ENCODE data around the gene STX11. TPM values are rescaled to one million over a fixed set of nuclear protein-coding genes. Genes with fewer than 3 reads are reported as not detected.
"Not testable (repeated sequence)": the region's sequence is repeated elsewhere in the genome, so short reads cannot be mapped to it uniquely, and the experiment has no call there.

The STX11 gene
- total RNA-seq, 1 donor from 2014 or later: 26.4 TPM

DNA sequence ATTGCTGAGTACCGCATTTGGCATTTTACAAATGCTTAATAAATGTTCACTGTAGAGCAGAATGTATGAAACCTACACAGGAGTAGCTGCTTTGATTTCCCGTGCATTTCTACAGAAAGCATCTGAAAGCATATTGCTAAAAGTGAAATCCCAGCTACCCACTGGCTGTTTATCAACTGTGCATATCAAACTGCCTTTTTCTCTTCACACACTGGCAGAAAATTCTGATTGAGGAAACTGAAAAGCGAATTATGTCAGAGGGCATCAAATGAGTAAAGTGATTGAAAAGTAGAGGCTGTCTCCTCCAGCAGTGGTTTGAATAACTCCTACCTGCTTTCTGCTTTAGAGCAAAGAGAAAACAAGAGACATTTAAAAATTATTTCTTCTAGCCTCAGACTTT lies 28.0 kb downstream of the STX11 start:
- H3K4me3 Mint-ChIP-seq: no peak overlapping the region
- no peak for ATAC-seq (ENCODE audit: low read depth)

DNA sequence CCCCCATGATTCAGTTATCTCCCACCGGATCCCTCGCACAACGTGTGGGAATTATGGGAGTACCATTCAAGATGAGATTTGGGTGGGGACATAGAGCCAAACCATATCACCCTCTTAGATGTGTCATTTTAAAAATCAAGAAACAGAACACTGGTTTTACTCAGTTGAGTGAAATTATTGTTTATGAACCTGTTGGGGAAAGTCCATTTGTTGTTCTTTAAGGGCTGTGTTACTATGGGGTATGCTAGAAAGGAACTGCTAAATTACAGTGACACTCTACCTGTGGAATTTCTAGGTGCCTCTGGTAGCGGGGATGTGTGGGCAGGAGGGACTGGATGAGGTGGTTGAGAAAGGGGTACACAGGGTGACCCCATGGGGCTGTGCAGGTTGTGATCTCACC lies 28.9 kb downstream of the STX11 start:
- Mint-ChIP-seq H3K9me3 (no peaks in the 10 kb centered on the region), H3K27ac (no peak overlapping the region), H3K27me3 (no peaks in the 10 kb centered on the region), H3K36me3 (ENCODE audit: low read depth) (peaks cover 24% of the 10 kb centered on the region), H3K4me3 (no peak overlapping the region), H3K4me1 (peaks cover 30% of the 10 kb centered on the region)
- ChIA-PET CTCF (no interaction called here), POLR2A (no interaction called here)
- TF ChIP-seq, protein P1, sequence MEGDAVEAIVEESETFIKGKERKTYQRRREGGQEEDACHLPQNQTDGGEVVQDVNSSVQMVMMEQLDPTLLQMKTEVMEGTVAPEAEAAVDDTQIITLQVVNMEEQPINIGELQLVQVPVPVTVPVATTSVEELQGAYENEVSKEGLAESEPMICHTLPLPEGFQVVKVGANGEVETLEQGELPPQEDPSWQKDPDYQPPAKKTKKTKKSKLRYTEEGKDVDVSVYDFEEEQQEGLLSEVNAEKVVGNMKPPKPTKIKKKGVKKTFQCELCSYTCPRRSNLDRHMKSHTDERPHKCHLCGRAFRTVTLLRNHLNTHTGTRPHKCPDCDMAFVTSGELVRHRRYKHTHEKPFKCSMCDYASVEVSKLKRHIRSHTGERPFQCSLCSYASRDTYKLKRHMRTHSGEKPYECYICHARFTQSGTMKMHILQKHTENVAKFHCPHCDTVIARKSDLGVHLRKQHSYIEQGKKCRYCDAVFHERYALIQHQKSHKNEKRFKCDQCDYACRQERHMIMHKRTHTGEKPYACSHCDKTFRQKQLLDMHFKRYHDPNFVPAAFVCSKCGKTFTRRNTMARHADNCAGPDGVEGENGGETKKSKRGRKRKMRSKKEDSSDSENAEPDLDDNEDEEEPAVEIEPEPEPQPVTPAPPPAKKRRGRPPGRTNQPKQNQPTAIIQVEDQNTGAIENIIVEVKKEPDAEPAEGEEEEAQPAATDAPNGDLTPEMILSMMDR (IDR thresholded peaks at IDR 0.05): no peak
- intact Hi-C loops (cut with micrococcal nuclease): no loop called here
- ATAC-seq (ENCODE audit: low read depth) (no peak), DNase-seq (no peak)

More for the DNA sequence above, 28.0 kb downstream of the STX11 start:
- ChIA-PET CTCF (no interaction called here), POLR2A (no interaction called here)
- TF ChIP-seq, protein P1 (IDR thresholded peaks at IDR 0.05): no peak
- H3K36me3 Mint-ChIP-seq (ENCODE audit: low read depth): peaks cover 25% of the 10 kb centered on the region
- no peaks in the 10 kb centered on the region for H3K27me3 Mint-ChIP-seq
- peaks cover 31% of the 10 kb centered on the region for H3K4me1 Mint-ChIP-seq
- DNase-seq: no peak
- no peaks in the 10 kb centered on the region for H3K9me3 Mint-ChIP-seq
- intact Hi-C loops (cut with micrococcal nuclease): no loop called here
- no peak overlapping the region for H3K27ac Mint-ChIP-seq

DNA sequence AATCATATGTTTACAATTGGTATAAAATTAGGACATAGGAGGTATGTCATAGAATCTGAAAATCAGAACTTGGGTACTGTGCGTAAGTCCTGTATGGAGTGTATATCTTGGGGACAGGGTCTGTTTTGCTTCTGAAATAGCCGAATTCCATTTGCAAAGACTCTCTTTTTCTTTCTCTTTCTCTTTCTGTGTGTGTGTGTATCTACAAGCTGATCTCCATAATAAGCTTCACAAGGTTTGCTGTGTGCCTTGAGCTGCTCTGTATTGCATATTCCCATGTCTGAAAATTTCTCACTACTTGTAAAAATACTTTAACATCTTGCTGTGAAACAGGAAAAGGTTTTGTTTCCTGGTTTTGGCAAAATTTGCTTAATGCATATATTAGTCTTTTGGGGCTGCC lies 29.5 kb downstream of the STX11 start:
- intact Hi-C loops (cut with micrococcal nuclease): loop anchor here (2.0 kb wide), 1 partner anchor 15 kb away; no protein-coding TSS in a partner anchor
- Mint-ChIP-seq H3K27ac (no peak overlapping the region), H3K27me3 (no peaks in the 10 kb centered on the region), H3K36me3 (ENCODE audit: low read depth) (peaks cover 22% of the 10 kb centered on the region), H3K4me3 (peak overlapping the region; percentile 12), H3K9me3 (no peaks in the 10 kb centered on the region), H3K4me1 (peaks cover 30% of the 10 kb centered on the region)
- TF ChIP-seq, protein P1 (IDR thresholded peaks at IDR 0.05): no peak
- POLR2A ChIA-PET: no interaction called here
- DNase-seq: no peak
- no peak for ATAC-seq (ENCODE audit: low read depth)
- CTCF ChIA-PET: no interaction called here

DNA sequence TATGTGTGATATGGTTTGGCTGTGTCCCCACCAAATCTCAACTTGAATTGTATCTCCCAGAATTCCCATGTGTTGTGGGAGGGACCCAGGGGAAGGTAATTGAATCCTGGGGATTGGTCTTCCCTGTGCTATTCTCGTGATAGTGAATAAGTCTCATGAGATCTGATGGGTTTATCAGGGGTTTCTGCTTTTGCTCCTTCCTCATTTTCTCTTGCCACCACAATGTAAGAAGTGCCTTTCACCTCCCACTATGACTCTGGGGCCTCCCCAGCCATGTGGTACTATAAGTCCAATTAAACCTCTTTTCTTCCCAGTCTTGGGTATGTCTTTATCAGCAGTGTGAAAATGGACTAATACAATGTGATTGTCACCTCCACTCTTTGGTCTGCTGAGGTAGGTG lies 30.0 kb downstream of the STX11 start:
- H3K9me3 Mint-ChIP-seq, CTCF ChIA-PET: not testable (repeated sequence)
- H3K4me1 Mint-ChIP-seq: peaks cover 30% of the 10 kb centered on the region

DNA sequence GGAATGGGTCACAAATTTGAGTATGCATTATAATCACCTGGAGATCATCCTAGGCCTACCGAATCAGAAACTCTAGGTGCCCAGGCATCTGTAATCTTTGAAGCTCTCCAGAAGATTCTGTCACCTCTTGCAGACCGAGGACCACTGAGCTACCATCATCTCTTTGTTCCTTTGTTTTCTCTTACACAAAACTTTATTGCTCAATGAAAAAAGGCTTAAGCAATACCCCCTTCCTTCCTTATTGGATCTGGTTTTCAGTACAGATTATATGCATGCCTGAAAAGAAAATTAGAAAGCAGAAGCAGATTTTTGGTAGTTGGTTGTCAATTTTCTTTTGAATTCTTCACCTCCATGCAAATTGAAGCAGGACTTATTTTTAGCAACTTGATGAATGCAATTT lies 31.3 kb downstream of the STX11 start:
- TF ChIP-seq, protein P1 (IDR thresholded peaks at IDR 0.05): no peak
- Mint-ChIP-seq H3K9me3 (no peaks in the 10 kb centered on the region), H3K27me3 (no peaks in the 10 kb centered on the region), H3K27ac (no peak overlapping the region), H3K4me1 (peaks cover 30% of the 10 kb centered on the region), H3K36me3 (ENCODE audit: low read depth) (peaks cover 19% of the 10 kb centered on the region), H3K4me3 (no peak overlapping the region)
- ChIA-PET CTCF (no interaction called here), POLR2A (no interaction called here)
- no peak for DNase-seq
- ATAC-seq (ENCODE audit: low read depth): no peak
- intact Hi-C loops (cut with micrococcal nuclease): loop anchor here (2.0 kb wide), 1 partner anchor 17 kb away; no protein-coding TSS in a partner anchor

More for the DNA sequence above, 30.0 kb downstream of the STX11 start:
- H3K27ac Mint-ChIP-seq, POLR2A ChIA-PET, DNase-seq, H3K27me3 Mint-ChIP-seq: not testable (repeated sequence)
- H3K36me3 Mint-ChIP-seq (ENCODE audit: low read depth): peaks cover 22% of the 10 kb centered on the region
- intact Hi-C loops (cut with micrococcal nuclease): loop anchor here (2.0 kb wide), 1 partner anchor 16 kb away; no protein-coding TSS in a partner anchor
- ATAC-seq (ENCODE audit: low read depth): peak; percentile 10
- H3K4me3 Mint-ChIP-seq: peak overlapping the region; percentile 12

DNA sequence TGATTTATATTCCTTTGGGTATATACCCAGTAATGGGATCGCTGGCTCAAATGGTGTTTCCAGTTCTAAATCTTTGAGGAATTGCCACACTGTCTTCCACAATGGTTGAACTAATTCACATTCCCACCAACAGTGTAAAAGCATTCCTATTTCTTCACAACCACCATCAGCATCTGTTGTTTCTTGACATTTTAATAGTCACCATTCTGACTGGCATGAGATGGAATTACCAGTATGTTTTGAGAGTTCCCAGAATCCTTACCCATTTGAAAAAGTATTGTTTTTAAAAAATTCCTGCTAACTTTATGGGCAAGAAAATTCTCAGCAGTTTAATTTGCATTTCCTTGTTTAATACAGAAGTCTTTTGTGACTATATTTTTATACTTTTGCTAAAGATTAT lies 33.9 kb downstream of the STX11 start:
- intact Hi-C loops (cut with micrococcal nuclease); CTCF ChIA-PET; POLR2A ChIA-PET; H3K27ac Mint-ChIP-seq; DNase-seq; H3K27me3 Mint-ChIP-seq; H3K9me3 Mint-ChIP-seq; H3K4me3 Mint-ChIP-seq; ATAC-seq (ENCODE audit: low read depth): not testable (repeated sequence)
- Mint-ChIP-seq H3K36me3 (ENCODE audit: low read depth) (peaks cover 35% of the 10 kb centered on the region), H3K4me1 (peaks cover 19% of the 10 kb centered on the region)

Measured in activated B cell treated with CpG ODN at 0.5 μM for 24 hours (primary cell).